IMR-90 (cell line): Measurements from ENCODE around the gene OR4D11. TPM values are rescaled to one million over a fixed set of nuclear protein-coding genes. Genes with fewer than 3 reads are reported as not detected.

ENCODE experiments used
- ATAC-seq: fragments of 200-7000 bp; cut with Tn5 transposase; 2 replicates; pipeline ENCODE4 v1.9.1; 2020; ENCODE audit warnings: low read depth, mild to moderate bottlenecking, moderate library complexity
- BruUV-seq: library from RNA; stranded (reverse); fragments of 400-500 nt; replicated peaks from 2 replicates; lab custom pipeline; 2021; lab: Mats Ljungman, UMichigan
- CTCF ChIA-PET: fragments of 300-600 bp; formaldehyde crosslinking; extraction: SDS; loops from one replicate; lab custom pipeline; 2021; ENCODE audit warnings: antibody characterized with exemption; lab: Yijun Ruan, JAX
- POLR2A ChIA-PET: fragments of 300-600 bp; sonication (Branson Sonifier 250); formaldehyde crosslinking; loops from one replicate; lab custom pipeline; 2022; ENCODE audit warnings: antibody characterized with exemption; ENCODE audit not compliant: unreplicated experiment; lab: Charles Lee
- DNase-seq: peaks from one replicate; pipeline ENCODE4 v3.0.0; 2013
- H2AFZ ChIP-seq: replicated peaks from 2 replicates; pipeline ENCODE3; 2013; ENCODE audit warnings: low read length, mild to moderate bottlenecking; ENCODE audit not compliant: poor library complexity
- H2AK5ac ChIP-seq: 2 replicates; pipeline ENCODE4 v1.6.1; 2013; ENCODE audit warnings: low read depth, low read length, inconsistent platforms
- H2AK9ac ChIP-seq: replicated peaks from 2 replicates; pipeline ENCODE3; 2013; ENCODE audit warnings: mild to moderate bottlenecking, low read depth, low read length, moderate library complexity; ENCODE audit not compliant: poor library complexity
- H2BK120ac ChIP-seq: 2 replicates; pipeline ENCODE4 v1.6.1; 2013; ENCODE audit warnings: low read depth, low read length, inconsistent platforms
- H2BK15ac ChIP-seq: 3 replicates; pipeline ENCODE4 v1.6.1; 2013; ENCODE audit warnings: low read depth, low read length, inconsistent platforms
- H2BK20ac ChIP-seq: 2 replicates; pipeline ENCODE4 v1.6.1; 2013; ENCODE audit warnings: low read depth, mild to moderate bottlenecking, inconsistent platforms, low read length, moderate library complexity
- H2BK5ac ChIP-seq: 2 replicates; pipeline ENCODE4 v1.6.1; 2013; ENCODE audit warnings: mild to moderate bottlenecking, low read depth, low read length, inconsistent platforms; ENCODE audit not compliant: poor library complexity, severe bottlenecking
- H3K14ac ChIP-seq: replicated peaks from 2 replicates; pipeline ENCODE4 v1.6.1; 2013; ENCODE audit warnings: low read depth, low read length, inconsistent platforms
- H3K18ac ChIP-seq: 2 replicates; pipeline ENCODE4 v1.6.1; 2013; ENCODE audit warnings: low read depth, low read length, control low read depth
- H3K23ac ChIP-seq: 2 replicates; pipeline ENCODE4 v1.6.1; 2013; ENCODE audit warnings: low read depth, low read length, inconsistent platforms
- H3K27ac ChIP-seq: 2 replicates; pipeline ENCODE4 v1.5.1; 2013; ENCODE audit warnings: mild to moderate bottlenecking, control low read depth, low read length; ENCODE audit not compliant: insufficient read depth
- H3K27me3 ChIP-seq: 2 replicates; pipeline ENCODE4 v1.6.1; 2013; ENCODE audit warnings: low read length; ENCODE audit not compliant: control insufficient read depth, insufficient read depth
- H3K36me3 ChIP-seq: 2 replicates; pipeline ENCODE4 v1.6.1; 2013; ENCODE audit warnings: low read length, mixed read lengths; ENCODE audit not compliant: control insufficient read depth, insufficient read depth
- H3K4ac ChIP-seq: 2 replicates; pipeline ENCODE4 v1.6.1; 2013; ENCODE audit warnings: low read depth, low read length, inconsistent platforms
- H3K4me1 ChIP-seq: 2 replicates; pipeline ENCODE4 v1.6.1; 2013; ENCODE audit warnings: low read length, mixed read lengths; ENCODE audit not compliant: control insufficient read depth, insufficient read depth
- H3K4me2 ChIP-seq: 2 replicates; pipeline ENCODE4 v1.6.1; 2013; ENCODE audit warnings: low read depth, mild to moderate bottlenecking, control low read depth, low read length, moderate library complexity
- H3K4me3 ChIP-seq: 2 replicates; pipeline ENCODE4 v1.5.1; 2013; ENCODE audit warnings: low read depth, mild to moderate bottlenecking, control low read depth, low read length, moderate library complexity; ENCODE audit not compliant: insufficient read depth
- H3K56ac ChIP-seq: 2 replicates; pipeline ENCODE4 v1.6.1; 2013; ENCODE audit warnings: low read length, inconsistent platforms; ENCODE audit not compliant: insufficient read depth; ENCODE audit errors: extremely low read depth
- H3K79me1 ChIP-seq, 2 experiments: 2 replicates each; pipeline ENCODE4 v1.6.1; 2013; ENCODE audit warnings: low read length in 2 of 2, inconsistent platforms in 1 of 2, low read depth in 1 of 2
- H3K9ac ChIP-seq: 2 replicates; pipeline ENCODE4 v1.6.1; 2013; ENCODE audit warnings: low read depth, low read length, control low read depth
- H3K9me1 ChIP-seq: 2 replicates; pipeline ENCODE4 v1.6.1; 2013; ENCODE audit warnings: low read length, inconsistent platforms; ENCODE audit not compliant: insufficient read depth
- H3K9me3 ChIP-seq: 2 replicates; pipeline ENCODE4 v1.6.1; 2013; ENCODE audit warnings: low read length; ENCODE audit not compliant: control insufficient read depth, insufficient read depth
- H4K20me1 ChIP-seq: 2 replicates; pipeline ENCODE4 v1.6.1; 2013; ENCODE audit warnings: low read length, inconsistent platforms; ENCODE audit not compliant: insufficient read depth
- H4K5ac ChIP-seq: 2 replicates; pipeline ENCODE4 v1.6.1; 2013; ENCODE audit warnings: mild to moderate bottlenecking, low read depth, low read length, control low read depth
- H4K8ac ChIP-seq, 2 experiments: 2 replicates each; pipeline ENCODE4 v1.6.1; 2013; ENCODE audit warnings: low read depth in 2 of 2, low read length in 2 of 2, control low read depth in 1 of 2, inconsistent platforms in 1 of 2
- H4K91ac ChIP-seq: 2 replicates; pipeline ENCODE4 v1.6.1; 2013; ENCODE audit warnings: low read depth, low read length, inconsistent platforms; ENCODE audit not compliant: insufficient read depth
- BHLHE40 ChIP-seq: fragments of 150-350 bp; IDR thresholded peaks from 2 replicates; pipeline ENCODE4 v1.6.1; 2016; ENCODE audit warnings: mild to moderate bottlenecking, low read depth, low read length
- CEBPB ChIP-seq: IDR thresholded peaks from 2 replicates; pipeline ENCODE4 v1.6.1; 2012; ENCODE audit warnings: low read depth, low read length, improper control_type of control experiment
- CTCF ChIP-seq: conservative IDR thresholded peaks from 2 replicates; pipeline ENCODE4 v1.5.1; 2012; ENCODE audit warnings: mild to moderate bottlenecking, low read depth, low read length, improper control_type of control experiment
- ELK1 ChIP-seq: fragments of 150-350 bp; IDR thresholded peaks from 2 replicates; pipeline ENCODE4 v1.6.1; 2016; ENCODE audit warnings: low read depth, mild to moderate bottlenecking, low read length, moderate library complexity, borderline replicate concordance
- FOS ChIP-seq: fragments of 150-350 bp; IDR thresholded peaks from 2 replicates; pipeline ENCODE4 v1.6.1; 2016; ENCODE audit warnings: low read depth, low read length
- MAFK ChIP-seq: IDR thresholded peaks from 2 replicates; pipeline ENCODE4 v1.6.1; 2012; ENCODE audit warnings: low read depth, low read length, improper control_type of control experiment
- MXI1 ChIP-seq: IDR thresholded peaks from 2 replicates; pipeline ENCODE4 v1.6.1; 2012; ENCODE audit warnings: low read depth, mild to moderate bottlenecking, low read length, moderate library complexity, borderline replicate concordance
- NFE2L2 ChIP-seq: fragments of 150-350 bp; IDR thresholded peaks from 2 replicates; pipeline ENCODE4 v1.6.1; 2016; ENCODE audit warnings: low read depth, mild to moderate bottlenecking, low read length
- POLR2A ChIP-seq: IDR thresholded peaks from 2 replicates; pipeline ENCODE4 v1.6.1; 2012; ENCODE audit warnings: mild to moderate bottlenecking, low read depth, low read length
- RAD21 ChIP-seq: IDR thresholded peaks from 2 replicates; pipeline ENCODE4 v1.6.1; 2012; ENCODE audit warnings: low read length, improper control_type of control experiment
- RCOR1 ChIP-seq: IDR thresholded peaks from 2 replicates; pipeline ENCODE4 v1.6.1; 2012; ENCODE audit warnings: mild to moderate bottlenecking, low read length, improper control_type of control experiment; ENCODE audit not compliant: insufficient replicate concordance
- RFX5 ChIP-seq: IDR thresholded peaks from 2 replicates; pipeline ENCODE4 v1.8.0; 2012; ENCODE audit warnings: low read depth, mild to moderate bottlenecking, low read length, moderate library complexity
- SMC3 ChIP-seq: fragments of 150-350 bp; IDR thresholded peaks from 2 replicates; pipeline ENCODE4 v1.6.1; 2016; ENCODE audit warnings: low read depth, mild to moderate bottlenecking, antibody characterized with exemption, low read length, moderate library complexity
- USF2 ChIP-seq: fragments of 150-350 bp; IDR thresholded peaks from 2 replicates; pipeline ENCODE4 v1.6.1; 2017; ENCODE audit warnings: mild to moderate bottlenecking, antibody characterized with exemption, low read length, low read depth
- WGBS, 2 experiments: methylation state at CpG; one replicate each; pipeline versions ENCODE4 v1.1.5 to v1.1.7; 2013; ENCODE audit warnings: missing lambda C conversion rate in 2 of 2; ENCODE audit not compliant: insufficient read length in 1 of 2; ENCODE audit errors: extremely low coverage in 2 of 2; 5-methylcytosine and 5-hydroxymethylcytosine counted together
- dilution Hi-C: fragments of 300-500 bp; cut with HindIII; formaldehyde crosslinking; loops from one replicate; pipeline ENCODE4 v1.14.3; 2018; ENCODE audit warnings: low sequenced_read_pairs; ENCODE audit not compliant: unreplicated experiment
- in situ Hi-C: fragments of 300-500 bp; cut with MboI; formaldehyde crosslinking; loops from 3 replicates; pipeline ENCODE4 v1.14.3; 2019; ENCODE audit warnings: low sequenced_read_pairs, inconsistent platforms, mixed read lengths
- intact Hi-C: fragments of 100-400 bp; cut with micrococcal nuclease; formaldehyde crosslinking; loops from 2 replicates; pipeline ENCODE4 v1.10.0; 2022
- polyA plus RNA-seq, 3 experiments: library from polyadenylated mRNA; depleted of rRNA; stranded (reverse); fragments of >200 nt; gene quantifications; 2 replicates each; pipeline ENCODE4 v1.2.3, GENCODE V29; 2012; ENCODE audit warnings: low replicate concordance in 1 of 3
- total RNA-seq: library from RNA; depleted of rRNA; stranded (reverse); fragments of >200 nt; gene quantifications from 2 replicates; pipeline ENCODE4 v1.2.3, GENCODE V29; 2012

Gene OR4D11
- total and polyA plus RNA-seq, 2 of the 4 experiments (the other 2 are of a cell fraction) = not detected

GRCh38 chr11:59480359-59480758 lies 23.0 kb upstream of the OR4D11 start:
- in situ Hi-C loops (no loop called here), dilution Hi-C loops (no loop called here), intact Hi-C loops (no loop called here)
- Histone ChIP-seq H3K27ac (no peak overlapping the region), H3K9me1 (no peaks in the 10 kb centered on the region), H3K36me3 (no peaks in the 10 kb centered on the region), H4K5ac (no peak overlapping the region), H2BK15ac (no peak overlapping the region), H3K4me2 (no peak overlapping the region), H2BK20ac (no peak overlapping the region), H4K91ac (no peak overlapping the region), H3K56ac (no peak overlapping the region), H2AFZ (no peak overlapping the region), H3K79me1 (no peaks in the 10 kb centered on the region), H2BK5ac (no peak overlapping the region), H4K20me1 (no peaks in the 10 kb centered on the region), H3K27me3 (no peaks in the 10 kb centered on the region), H3K23ac (no peak overlapping the region), H2AK5ac (no peak overlapping the region), H3K9ac (no peak overlapping the region), H3K4me3 (no peak overlapping the region), H3K14ac (no peak overlapping the region), H2AK9ac (no peak overlapping the region), H3K18ac (no peak overlapping the region), H3K9me3 (no peaks in the 10 kb centered on the region), H3K4me1 (no peaks in the 10 kb centered on the region), H3K4ac (no peak overlapping the region), H2BK120ac (no peak overlapping the region), H4K8ac (no peak overlapping the region)
- 40% methylated on average over 1 of the region's 3 CpGs; no CpG with 5 or more reads in 1 of the 2 experiments for WGBS, 2 experiments
- DNase-seq (no peak), ATAC-seq (no peak)
- no TSS peak for BruUV-seq
- ChIA-PET CTCF (no interaction called here), POLR2A (no interaction called here)
- TF ChIP-seq SMC3 (no peak), MXI1 (no peak), ELK1 (no peak), MAFK (no peak), CTCF (no peak), POLR2A (no peak), BHLHE40 (no peak), RAD21 (no peak), RFX5 (no peak), RCOR1 (no peak), CEBPB (no peak), NFE2L2 (no peak), USF2 (no peak), FOS (no peak)
